Ishikawa (cell line): Measurements from ENCODE around the gene DLX2.

ENCODE experiments used
- CEBPB ChIP-seq: IDR thresholded peaks from 2 replicates; pipeline ENCODE4 v1.6.1; 2012
- EP300 ChIP-seq: IDR thresholded peaks from 2 replicates; pipeline ENCODE4 v1.6.1; 2012; ENCODE audit warnings: borderline replicate concordance
- FOXM1 ChIP-seq: IDR thresholded peaks from 2 replicates; pipeline ENCODE4 v1.6.1; 2012; ENCODE audit warnings: low read depth, borderline replicate concordance
- NFIC ChIP-seq: IDR thresholded peaks from 2 replicates; pipeline ENCODE4 v1.6.1; 2012
- TAF1 ChIP-seq: IDR thresholded peaks from 2 replicates; pipeline ENCODE4 v1.6.1; 2012; ENCODE audit warnings: low read depth, mild to moderate bottlenecking
- TCF12 ChIP-seq: IDR thresholded peaks from 2 replicates; pipeline ENCODE4 v1.6.1; 2012; ENCODE audit warnings: low read depth
- TEAD4 ChIP-seq: IDR thresholded peaks from 2 replicates; pipeline ENCODE4 v1.6.1; 2012
- YY1 ChIP-seq: IDR thresholded peaks from 2 replicates; pipeline ENCODE4 v1.6.1; 2012; ENCODE audit warnings: low read depth
- TF ChIP-seq, protein P1 (sequence below): IDR thresholded peaks from 2 replicates; pipeline ENCODE4 v1.6.1; 2012

DNA sequence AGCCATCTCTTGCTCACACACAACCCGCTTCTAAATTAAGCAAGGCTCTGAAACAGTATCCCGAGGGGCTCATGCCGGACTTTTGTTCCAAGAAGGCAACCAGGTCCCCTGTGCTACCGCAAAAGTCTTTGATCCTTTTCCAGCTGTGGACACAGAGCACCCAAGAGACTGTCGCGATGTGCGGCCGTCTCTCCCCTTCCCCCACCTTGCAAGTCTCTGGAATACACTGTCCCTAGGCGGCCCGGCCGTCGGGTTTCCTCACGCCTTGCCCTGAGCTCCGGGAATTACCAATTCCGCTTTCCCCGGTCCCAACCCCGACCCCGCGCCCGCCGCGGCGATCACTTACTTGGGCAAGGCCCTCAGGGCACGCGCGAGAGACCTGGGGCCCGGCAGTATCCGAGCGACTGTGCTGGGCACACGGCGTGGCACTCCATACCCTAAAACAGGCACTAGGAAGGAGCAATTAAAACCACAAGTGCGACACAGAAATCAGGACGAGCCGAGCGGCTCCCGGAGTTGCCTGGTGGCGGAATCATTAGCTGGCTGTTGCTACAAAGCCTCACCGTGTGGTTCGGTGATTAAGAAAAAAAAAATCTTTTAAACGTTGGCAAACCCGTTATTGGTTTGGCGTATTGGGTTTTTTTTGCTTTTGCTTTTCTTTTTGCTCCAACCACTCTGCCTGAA is 19.6 kb downstream of the DLX2 start:
- TF ChIP-seq YY1 (no peak), FOXM1 (no peak), CEBPB (no peak), TAF1 (no peak), NFIC (no peak), TCF12 (no peak), EP300 (no peak), TEAD4 (no peak)
- TF ChIP-seq, protein P1, sequence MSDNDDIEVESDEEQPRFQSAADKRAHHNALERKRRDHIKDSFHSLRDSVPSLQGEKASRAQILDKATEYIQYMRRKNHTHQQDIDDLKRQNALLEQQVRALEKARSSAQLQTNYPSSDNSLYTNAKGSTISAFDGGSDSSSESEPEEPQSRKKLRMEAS = no peak
